ENCODE measurements around the gene MYO1E.

The MYO1E gene

GRCh38 chr15:59194639-59195325, 177.9 kb downstream of the MYO1E start:
- DNase-seq (ENCODE audit: low read depth in 2 of 2), result no peak

- no peak for DNase-seq (ENCODE audit: low read depth in 2 of 2)
These were observed 180.8 kb downstream of the MYO1E start for GRCh38 chr15:59191855-59192237.

- DNase-seq (ENCODE audit: low read depth in 2 of 2), result no peak
These were observed 182.4 kb downstream of the MYO1E start for GRCh38 chr15:59190291-59190690.

- DNase-seq (ENCODE audit: low read depth in 2 of 2), result no peak
These were observed 183.4 kb downstream of the MYO1E start for GRCh38 chr15:59189241-59189640.

GRCh38 chr15:59186501-59186900, 186.2 kb downstream of the MYO1E start:
- no peak for DNase-seq (ENCODE audit: low read depth in 2 of 2)

- DNase-seq (ENCODE audit: low read depth in 2 of 2), result no peak
These were observed 186.9 kb downstream of the MYO1E start for GRCh38 chr15:59185725-59186124.

- no peak for DNase-seq (ENCODE audit: low read depth in 2 of 2)
These were observed 191.6 kb downstream of the MYO1E start for GRCh38 chr15:59180945-59181600.

GRCh38 chr15:59179717-59180116, 193.0 kb downstream of the MYO1E start:
- no peak for DNase-seq (ENCODE audit: low read depth in 2 of 2)

- DNase-seq (ENCODE audit: low read depth in 2 of 2), result no peak
These were observed 194.4 kb downstream of the MYO1E start for GRCh38 chr15:59178151-59178695.

- DNase-seq (ENCODE audit: low read depth in 2 of 2), result no peak
These were observed 195.4 kb downstream of the MYO1E start for GRCh38 chr15:59177317-59177660.

- no peak for DNase-seq (ENCODE audit: low read depth in 2 of 2)
These were observed 195.9 kb downstream of the MYO1E start for GRCh38 chr15:59176653-59177316.

- DNase-seq (ENCODE audit: low read depth in 2 of 2), result peak; percentile 9 to 19
These were observed 197.5 kb downstream of the MYO1E start for GRCh38 chr15:59174835-59175831.

- DNase-seq (ENCODE audit: low read depth in 2 of 2), result no peak
These were observed 198.4 kb downstream of the MYO1E start for GRCh38 chr15:59174151-59174834.

- no peak for DNase-seq (ENCODE audit: low read depth in 2 of 2)
These were observed 199.5 kb downstream of the MYO1E start for GRCh38 chr15:59173194-59173593.

GRCh38 chr15:59172289-59172901, 200.3 kb downstream of the MYO1E start:
- DNase-seq (ENCODE audit: low read depth in 2 of 2), result no peak

- DNase-seq (ENCODE audit: low read depth in 2 of 2), result no peak
These were observed 201.6 kb downstream of the MYO1E start for GRCh38 chr15:59171067-59171397.

- no peak for DNase-seq (ENCODE audit: low read depth in 2 of 2)
These were observed 202.2 kb downstream of the MYO1E start for GRCh38 chr15:59170295-59171066.

- no peak for DNase-seq (ENCODE audit: low read depth in 2 of 2)
These were observed 203.4 kb downstream of the MYO1E start for GRCh38 chr15:59169251-59169708.

GRCh38 chr15:59168536-59168935, 204.1 kb downstream of the MYO1E start:
- no peak for DNase-seq (ENCODE audit: low read depth in 2 of 2)

Measured in stimulated activated CD4-positive, alpha-beta T cell treated with anti-CD3 and anti-CD28 coated beads, Interleukin-1b, Interleukin-23, amount 100 ng/mL, for 4 hours (primary cell).